Measurements from ENCODE around the gene SURF4. TPM values are rescaled to one million over a fixed set of nuclear protein-coding genes. Genes with fewer than 3 reads are reported as not detected.

SURF4 gene
- total RNA-seq, 1 donor from 2014 or later: 243 TPM

GRCh38 chr9:133390713-133391112, 14.9 kb upstream of the SURF4 start:
- Mint-ChIP-seq H3K27me3 (ENCODE audit: low read depth) (peaks cover 6% of the 10 kb centered on the region), H3K36me3 (ENCODE audit: low read depth) (no peaks in the 10 kb centered on the region), H3K4me3 (ENCODE audit: unreplicated experiment) (no peak overlapping the region), H3K9me3 (ENCODE audit: low read depth) (no peaks in the 10 kb centered on the region), H3K27ac (ENCODE audit: unreplicated experiment) (no peak overlapping the region), H3K4me1 (ENCODE audit: low read depth) (no peaks in the 10 kb centered on the region)
- DNase-seq (ENCODE audit: low spot score): no peak
- TF ChIP-seq CTCF (IDR thresholded peaks at IDR 0.05): no peak

- no peak for TF ChIP-seq CTCF (IDR thresholded peaks at IDR 0.05)
- H3K27me3 Mint-ChIP-seq (ENCODE audit: low read depth): peaks cover 1% of the 10 kb centered on the region
- no peak overlapping the region for H3K27ac Mint-ChIP-seq (ENCODE audit: unreplicated experiment)
- H3K4me1 Mint-ChIP-seq (ENCODE audit: low read depth): no peaks in the 10 kb centered on the region
- no peaks in the 10 kb centered on the region for H3K36me3 Mint-ChIP-seq (ENCODE audit: low read depth)
- no peak for DNase-seq (ENCODE audit: low spot score)
- H3K4me3 Mint-ChIP-seq (ENCODE audit: unreplicated experiment): no peak overlapping the region
- no peaks in the 10 kb centered on the region for H3K9me3 Mint-ChIP-seq (ENCODE audit: low read depth)
Measured at GRCh38 chr9:133389562-133389961, 13.7 kb upstream of the SURF4 start.

GRCh38 chr9:133389025-133389557, 13.2 kb upstream of the SURF4 start:
- H3K4me3 Mint-ChIP-seq (ENCODE audit: unreplicated experiment): no peak overlapping the region
- H3K9me3 Mint-ChIP-seq (ENCODE audit: low read depth): no peaks in the 10 kb centered on the region
- H3K4me1 Mint-ChIP-seq (ENCODE audit: low read depth): no peaks in the 10 kb centered on the region
- no peak overlapping the region for H3K27ac Mint-ChIP-seq (ENCODE audit: unreplicated experiment)
- H3K36me3 Mint-ChIP-seq (ENCODE audit: low read depth): no peaks in the 10 kb centered on the region
- no peak for DNase-seq (ENCODE audit: low spot score)
- H3K27me3 Mint-ChIP-seq (ENCODE audit: low read depth): peaks cover 1% of the 10 kb centered on the region
- no peak for TF ChIP-seq CTCF (IDR thresholded peaks at IDR 0.05)

- H3K27me3 Mint-ChIP-seq (ENCODE audit: low read depth): peaks cover 1% of the 10 kb centered on the region
- no peaks in the 10 kb centered on the region for H3K9me3 Mint-ChIP-seq (ENCODE audit: low read depth)
- H3K4me1 Mint-ChIP-seq (ENCODE audit: low read depth): no peaks in the 10 kb centered on the region
- H3K27ac Mint-ChIP-seq (ENCODE audit: unreplicated experiment): no peak overlapping the region
- no peak for TF ChIP-seq CTCF (IDR thresholded peaks at IDR 0.05)
- H3K4me3 Mint-ChIP-seq (ENCODE audit: unreplicated experiment): no peak overlapping the region
- DNase-seq (ENCODE audit: low spot score): no peak
- no peaks in the 10 kb centered on the region for H3K36me3 Mint-ChIP-seq (ENCODE audit: low read depth)
Measured at GRCh38 chr9:133387680-133388079, 11.8 kb upstream of the SURF4 start.

GRCh38 chr9:133386338-133386737, 10.5 kb upstream of the SURF4 start:
- Mint-ChIP-seq H3K27me3 (ENCODE audit: low read depth) (peaks cover 1% of the 10 kb centered on the region), H3K36me3 (ENCODE audit: low read depth) (no peaks in the 10 kb centered on the region), H3K27ac (ENCODE audit: unreplicated experiment) (no peak overlapping the region), H3K4me1 (ENCODE audit: low read depth) (no peaks in the 10 kb centered on the region), H3K9me3 (ENCODE audit: low read depth) (no peaks in the 10 kb centered on the region), H3K4me3 (ENCODE audit: unreplicated experiment) (no peak overlapping the region)
- no peak for DNase-seq (ENCODE audit: low spot score)
- no peak for TF ChIP-seq CTCF (IDR thresholded peaks at IDR 0.05)
